GM10248 (cell line): Measurements from ENCODE around the gene C7orf57.

Source experiments
- CTCF ChIA-PET: fragments of 300-600 bp; sonication (Branson Sonifier 250); formaldehyde crosslinking; extraction: SDS; loops from one replicate; lab custom pipeline; 2021; ENCODE audit warnings: antibody characterized with exemption; lab: Yijun Ruan, JAX
- POLR2A ChIA-PET: fragments of 350-650 bp; sonication (Branson Sonifier 250); formaldehyde crosslinking; extraction: SDS; loops from one replicate; lab custom pipeline; 2020; ENCODE audit warnings: antibody characterized with exemption; lab: Yijun Ruan, JAX
- DNase-seq: peaks from one replicate; pipeline ENCODE4 v3.0.0; 2012; ENCODE audit errors: extremely low spot score
- TF ChIP-seq, protein P1 (sequence below): IDR thresholded peaks from 2 replicates; pipeline ENCODE4 v1.5.1; 2012; ENCODE audit warnings: mild to moderate bottlenecking, low read depth; ENCODE audit errors: extremely low read depth, missing control alignments, control extremely low read depth

The C7orf57 gene

DNA sequence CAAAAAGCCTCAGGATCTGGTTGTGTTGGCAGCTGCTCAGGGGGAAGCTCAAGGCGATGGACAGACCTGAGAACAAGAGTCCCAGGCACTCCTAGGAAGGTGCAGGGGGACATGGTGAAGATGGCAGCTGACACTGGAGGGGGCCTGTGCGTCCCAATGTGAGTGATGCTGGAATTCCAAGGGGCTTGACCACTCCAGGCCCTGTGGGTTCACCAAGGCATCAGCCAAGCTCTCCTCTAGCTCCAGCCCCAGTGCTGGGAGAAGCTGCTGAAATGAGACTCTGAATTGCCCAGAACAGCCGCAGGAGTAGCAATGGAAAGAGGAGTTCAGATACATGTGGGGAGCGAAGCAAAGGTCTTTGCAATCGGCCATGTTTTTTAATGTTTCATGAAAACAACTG, 69.7 kb downstream of the C7orf57 start:
- TF ChIP-seq, protein P1, sequence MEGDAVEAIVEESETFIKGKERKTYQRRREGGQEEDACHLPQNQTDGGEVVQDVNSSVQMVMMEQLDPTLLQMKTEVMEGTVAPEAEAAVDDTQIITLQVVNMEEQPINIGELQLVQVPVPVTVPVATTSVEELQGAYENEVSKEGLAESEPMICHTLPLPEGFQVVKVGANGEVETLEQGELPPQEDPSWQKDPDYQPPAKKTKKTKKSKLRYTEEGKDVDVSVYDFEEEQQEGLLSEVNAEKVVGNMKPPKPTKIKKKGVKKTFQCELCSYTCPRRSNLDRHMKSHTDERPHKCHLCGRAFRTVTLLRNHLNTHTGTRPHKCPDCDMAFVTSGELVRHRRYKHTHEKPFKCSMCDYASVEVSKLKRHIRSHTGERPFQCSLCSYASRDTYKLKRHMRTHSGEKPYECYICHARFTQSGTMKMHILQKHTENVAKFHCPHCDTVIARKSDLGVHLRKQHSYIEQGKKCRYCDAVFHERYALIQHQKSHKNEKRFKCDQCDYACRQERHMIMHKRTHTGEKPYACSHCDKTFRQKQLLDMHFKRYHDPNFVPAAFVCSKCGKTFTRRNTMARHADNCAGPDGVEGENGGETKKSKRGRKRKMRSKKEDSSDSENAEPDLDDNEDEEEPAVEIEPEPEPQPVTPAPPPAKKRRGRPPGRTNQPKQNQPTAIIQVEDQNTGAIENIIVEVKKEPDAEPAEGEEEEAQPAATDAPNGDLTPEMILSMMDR, result no peak
- DNase-seq, result no peak
- CTCF ChIA-PET, result interaction anchor here (0.7 to 10.6 kb wide), 6 partner anchors 9 to 158 kb away, joined by 3 to 187 read pairs (median 8); partner anchors contain the start of gene PKD1L1
- POLR2A ChIA-PET, result interaction anchor here (1.2 kb wide), 1 partner anchor 16 kb away, joined by 4 read pairs; the partner anchor contains the start of gene UPP1

DNA sequence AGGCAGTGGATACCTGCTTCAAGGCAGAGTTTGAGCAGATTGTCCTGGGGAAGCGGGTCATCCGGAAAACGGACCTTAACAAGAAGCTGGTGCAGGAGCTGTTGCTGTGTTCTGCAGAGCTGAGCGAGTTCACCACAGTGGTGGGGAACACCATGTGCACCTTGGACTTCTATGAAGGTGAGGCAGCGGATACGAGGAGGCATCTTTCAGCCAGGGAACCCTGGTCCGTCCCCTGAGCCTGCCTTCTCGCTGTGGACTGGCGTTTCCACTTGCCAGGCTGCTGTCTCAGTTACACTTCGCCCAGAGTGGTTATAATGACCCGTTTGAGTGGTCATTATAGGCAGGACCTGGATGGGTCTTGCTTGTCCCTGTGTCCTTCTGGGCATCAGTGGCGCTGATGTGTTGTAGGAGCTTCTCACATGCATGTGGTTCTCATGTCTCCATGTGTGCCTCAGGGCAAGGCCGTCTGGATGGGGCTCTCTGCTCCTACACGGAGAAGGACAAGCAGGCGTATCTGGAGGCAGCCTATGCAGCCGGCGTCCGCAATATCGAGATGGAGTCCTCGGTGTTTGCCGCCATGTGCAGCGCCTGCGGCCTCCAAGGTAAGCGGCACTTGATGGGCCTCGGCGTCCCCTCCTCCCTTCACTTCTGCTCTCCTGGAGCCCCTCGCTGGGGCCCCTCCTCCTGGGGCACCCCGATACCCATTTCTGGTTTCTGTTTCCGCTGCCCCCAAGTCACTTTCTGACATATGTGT, 71.7 kb downstream of the C7orf57 start:
- TF ChIP-seq, protein P1, result no peak
- ChIA-PET CTCF (interaction anchor here (2.4 to 10.6 kb wide), 3 partner anchors 116 to 160 kb away, joined by 5 to 187 read pairs (median 88); partner anchors contain the start of gene PKD1L1), POLR2A (interaction anchor here (0.6 kb wide), 1 partner anchor 114 kb away, joined by 3 read pairs; no protein-coding TSS in a partner anchor)
- DNase-seq, result no peak

GRCh38 chr7:48107926-48108472, 72.7 kb downstream of the C7orf57 start:
- DNase-seq, result no peak
- POLR2A ChIA-PET, result interaction anchor here (0.6 kb wide), 1 partner anchor 115 kb away, joined by 3 read pairs; no protein-coding TSS in a partner anchor
- TF ChIP-seq, protein P1, result no peak
- CTCF ChIA-PET, result interaction anchor here (1.6 to 10.6 kb wide), 10 partner anchors 12 to 167 kb away, joined by 5 to 187 read pairs (median 14); partner anchors contain the start of gene PKD1L1

GRCh38 chr7:48108959-48109847, 73.9 kb downstream of the C7orf57 start:
- no peak for DNase-seq
- TF ChIP-seq, protein P1, result no peak
- ChIA-PET CTCF (interaction anchor here (0.7 to 10.6 kb wide), 45 partner anchors 8 to 843 kb away, joined by 3 to 187 read pairs (median 7); partner anchors contain the start of gene PKD1L1), POLR2A (no interaction called here)

DNA sequence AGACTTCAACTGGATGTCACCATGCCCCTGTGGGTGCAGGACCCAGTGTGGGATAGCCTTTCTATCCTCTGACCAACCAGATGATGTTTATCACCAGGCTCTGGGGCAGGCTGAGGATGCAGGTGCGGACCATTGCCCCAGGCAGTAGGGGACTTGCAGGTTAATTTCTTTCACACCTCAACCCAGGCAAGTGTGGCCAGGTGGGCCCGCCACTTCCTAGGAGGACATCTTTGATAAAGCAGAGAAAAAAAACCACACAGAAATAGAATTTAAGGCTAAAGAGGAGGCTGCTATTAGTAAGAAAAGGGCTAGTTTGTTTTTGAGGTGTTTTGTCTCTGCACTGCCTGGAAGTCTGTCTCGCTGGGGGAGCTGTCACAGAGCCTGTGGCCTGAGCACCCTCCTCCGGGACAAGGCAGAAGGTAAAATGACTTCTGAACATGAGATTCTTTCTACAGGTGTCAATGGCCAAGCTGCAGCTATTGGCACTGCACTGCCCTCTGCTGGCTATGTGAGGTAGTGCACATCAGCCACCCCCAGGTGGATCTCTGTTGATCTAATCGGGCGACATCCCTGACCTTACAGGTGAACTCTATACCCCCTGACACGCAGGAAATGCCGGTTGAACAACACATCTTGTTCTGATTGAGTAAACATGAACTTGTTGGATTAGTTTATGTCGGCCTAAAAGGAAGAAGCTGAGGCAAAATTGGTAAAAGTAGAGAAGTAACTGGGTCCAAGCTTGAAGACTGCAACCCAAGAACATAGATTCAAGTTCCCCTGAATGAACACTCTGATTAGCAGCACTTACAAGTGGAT, 74.7 kb downstream of the C7orf57 start:
- CTCF ChIA-PET, result interaction anchor here (0.6 to 10.6 kb wide), 63 partner anchors 7 to 844 kb away, joined by 3 to 187 read pairs (median 6); partner anchors contain the start of genes PKD1L1 and UPP1
- POLR2A ChIA-PET, result no interaction called here
- TF ChIP-seq, protein P1, result peak; percentile 98
- peak; percentile 82 for DNase-seq
